Endothelial cell of umbilical vein (primary cell): ENCODE results near the gene ASZ1. TPM values are rescaled to one million over a fixed set of nuclear protein-coding genes. Genes with fewer than 3 reads are reported as not detected.

ENCODE experiments used
- BruUV-seq: library from RNA; stranded (reverse); fragments of 400-500 nt; replicated peaks from 2 replicates; lab custom pipeline; 2021; lab: Mats Ljungman, UMichigan
- CTCF ChIA-PET: fragments of 300-600, 350-600 bp; sonication (Branson Sonifier 250); formaldehyde crosslinking; loops from one replicate; lab custom pipeline; 2021; ENCODE audit warnings: antibody characterized with exemption, inconsistent platforms; lab: Charles Lee
- POLR2A ChIA-PET: fragments of 300-600, 350-600 bp; sonication (Branson Sonifier 250); formaldehyde crosslinking; loops from one replicate; lab custom pipeline; 2021; ENCODE audit warnings: antibody characterized with exemption, inconsistent platforms; lab: Charles Lee
- DNase-seq: peaks from one replicate; pipeline ENCODE4 v3.0.0-alpha.2; 2011; ENCODE audit warnings: low read depth, low spot score
- FAIRE-seq: peaks from 2 replicates; lab custom pipeline; 2011; peaks lifted over from hg19 to GRCh38; lab: Jason Lieb, UNC
- H2AFZ ChIP-seq: 2 replicates; pipeline ENCODE4 v1.6.0; 2012; ENCODE audit warnings: low read depth, low read length, control low read depth, inconsistent platforms
- H3K27ac ChIP-seq: 2 replicates; pipeline ENCODE4 v1.5.1; 2011; ENCODE audit warnings: low read depth, mild to moderate bottlenecking, control low read depth, low read length, moderate library complexity; ENCODE audit not compliant: insufficient read depth
- H3K27me3 ChIP-seq, 2 experiments: 2 replicates each; pipeline versions ENCODE4 v1.6.0 to v1.6.1; 2011; ENCODE audit warnings: low read length in 2 of 2, mixed read lengths in 1 of 2; ENCODE audit not compliant: control insufficient read depth in 2 of 2, insufficient read depth in 2 of 2
- H3K36me3 ChIP-seq, 2 experiments: 2 replicates in 1 of 2; 3 replicates in 1 of 2; pipeline ENCODE4 v1.5.1; 2011; ENCODE audit warnings: low read length in 2 of 2, mild to moderate bottlenecking in 1 of 2, moderate library complexity in 1 of 2; ENCODE audit not compliant: control insufficient read depth in 2 of 2, insufficient read depth in 2 of 2; ENCODE audit errors: extremely low read depth in 1 of 2
- H3K4me1 ChIP-seq: 3 replicates; pipeline ENCODE4 v1.5.1; 2011; ENCODE audit warnings: mild to moderate bottlenecking, low read length; ENCODE audit not compliant: control insufficient read depth, insufficient read depth; ENCODE audit errors: extremely low read depth
- H3K4me2 ChIP-seq: 2 replicates; pipeline ENCODE4 v1.6.1; 2011; ENCODE audit warnings: low read length, control low read depth, mixed read lengths; ENCODE audit not compliant: insufficient read depth
- H3K4me3 ChIP-seq, 3 experiments: fragments of 200-600 bp in 1 of 3; sonication (generic), shearing (Covaris generic) in 1 of 3; replicated peaks in 1 of 3; 2 replicates each; pipeline ENCODE4 v1.5.1; 2011 to 2016; ENCODE audit warnings: control low read depth in 3 of 3, low read length in 3 of 3, mild to moderate bottlenecking in 2 of 3, inconsistent platforms in 1 of 3, low read depth in 1 of 3, moderate library complexity in 1 of 3; ENCODE audit not compliant: insufficient read depth in 1 of 3
- H3K79me2 ChIP-seq: 2 replicates; pipeline ENCODE4 v1.6.0; 2012; ENCODE audit warnings: low read length, inconsistent platforms; ENCODE audit not compliant: control insufficient read depth, insufficient read depth
- H3K9ac ChIP-seq: replicated peaks from 2 replicates; pipeline ENCODE3; 2011; ENCODE audit warnings: low read length, control low read depth; ENCODE audit not compliant: insufficient read depth; ENCODE audit errors: extremely low read depth
- H3K9me1 ChIP-seq: replicated peaks from 3 replicates; pipeline ENCODE4 v1.6.0; 2011; ENCODE audit warnings: mild to moderate bottlenecking, low read length; ENCODE audit not compliant: control insufficient read depth, insufficient read depth; ENCODE audit errors: extremely low read depth
- H3K9me3 ChIP-seq: replicated peaks from 2 replicates; pipeline ENCODE4 v1.5.1; 2012; ENCODE audit warnings: low read length, inconsistent platforms; ENCODE audit not compliant: control insufficient read depth, insufficient read depth
- H4K20me1 ChIP-seq: replicated peaks from 2 replicates; pipeline ENCODE3; 2011; ENCODE audit warnings: mild to moderate bottlenecking, low read length; ENCODE audit not compliant: control insufficient read depth, insufficient read depth; ENCODE audit errors: extremely low read depth
- EZH2 ChIP-seq: IDR thresholded peaks from 2 replicates; pipeline ENCODE4 v1.6.1; 2012; ENCODE audit warnings: borderline replicate concordance, low read depth, mild to moderate bottlenecking, moderate library complexity, low read length, inconsistent platforms; ENCODE audit not compliant: severe bottlenecking
- FOS ChIP-seq: IDR thresholded peaks from 2 replicates; pipeline ENCODE4 v1.6.1; 2011; ENCODE audit warnings: mild to moderate bottlenecking, low read length, moderate library complexity, borderline replicate concordance; ENCODE audit not compliant: insufficient read depth
- GATA2 ChIP-seq: IDR thresholded peaks from 2 replicates; pipeline ENCODE4 v1.7.0; 2011; ENCODE audit warnings: low read depth, mild to moderate bottlenecking, moderate library complexity, mixed read lengths, low read length; ENCODE audit not compliant: insufficient read length, insufficient read depth
- JUN ChIP-seq: IDR thresholded peaks from 2 replicates; pipeline ENCODE4 v1.6.1; 2011; ENCODE audit warnings: borderline replicate concordance, low read depth; ENCODE audit not compliant: insufficient read length, insufficient read depth
- MYC ChIP-seq: IDR thresholded peaks from one replicate; pipeline ENCODE4 v1.6.1; 2011; ENCODE audit warnings: mild to moderate bottlenecking, low read depth, low read length
- POLR2A ChIP-seq: IDR thresholded peaks from 2 replicates; pipeline ENCODE4 v1.6.1; 2012; ENCODE audit warnings: low read depth, mild to moderate bottlenecking, control low read depth, low read length
- POLR2AphosphoS5 ChIP-seq: IDR thresholded peaks from 2 replicates; pipeline ENCODE4 v1.6.1; 2012; ENCODE audit warnings: low read depth, mild to moderate bottlenecking, control low read depth, low read length, moderate library complexity; ENCODE audit not compliant: insufficient read depth
- dilution Hi-C: fragments of 300-500 bp; cut with MboI; formaldehyde crosslinking; loops from one replicate; pipeline ENCODE4 v1.15.0; 2019; ENCODE audit warnings: low sequenced_read_pairs; ENCODE audit not compliant: extremely low pct_ligation_motif_present
- intact Hi-C: fragments of 100-400 bp; cut with micrococcal nuclease; formaldehyde crosslinking; loops from one replicate; pipeline ENCODE4 v1.10.0; 2022
- polyA plus RNA-seq, 4 experiments: library from polyadenylated mRNA; depleted of rRNA in 3 of 4; stranded (reverse) in 3 of 4; unstranded in 1 of 4; fragments of >200 nt; gene quantifications; 2 replicates each; pipeline versions ENCODE4 v1.2.1 to v1.2.3, GENCODE V29; 2011 to 2012; ENCODE audit warnings: missing spikeins in 1 of 4
- total RNA-seq: library from RNA; stranded (reverse); gene quantifications from 2 replicates; pipeline ENCODE4 v1.2.3, GENCODE V29; 2021
- TF ChIP-seq, protein P1 (sequence below), 2 donors: IDR thresholded peaks; 1 replicate in 1 of 2; 2 replicates in 1 of 2; pipeline ENCODE4 v1.5.1; 2011; ENCODE audit warnings: low read length in 2 of 2, mild to moderate bottlenecking in 2 of 2, moderate library complexity in 2 of 2, control low read depth in 1 of 2, inconsistent platforms in 1 of 2, low read depth in 1 of 2; ENCODE audit not compliant: insufficient read depth in 1 of 2; ENCODE audit errors: extremely low read depth in 1 of 2
- TF ChIP-seq, protein P2 (sequence below): IDR thresholded peaks from 2 replicates; pipeline ENCODE4 v1.6.1; 2011; ENCODE audit not compliant: insufficient read depth, insufficient read length

The ASZ1 gene
- total and polyA plus RNA-seq, 2 donors (not counting 3 experiments of a cell fraction or from before 2014, with no cell fraction given), result not detected

GRCh38 chr7:117384688-117385362 is 42.5 kb downstream of the ASZ1 start:
- H3K27ac ChIP-seq, result no peak overlapping the region
- H2AFZ ChIP-seq, result peak overlapping the region; percentile 38
- POLR2A ChIA-PET, result no interaction called here
- no peak for TF ChIP-seq JUN
- TF ChIP-seq, protein P1, sequence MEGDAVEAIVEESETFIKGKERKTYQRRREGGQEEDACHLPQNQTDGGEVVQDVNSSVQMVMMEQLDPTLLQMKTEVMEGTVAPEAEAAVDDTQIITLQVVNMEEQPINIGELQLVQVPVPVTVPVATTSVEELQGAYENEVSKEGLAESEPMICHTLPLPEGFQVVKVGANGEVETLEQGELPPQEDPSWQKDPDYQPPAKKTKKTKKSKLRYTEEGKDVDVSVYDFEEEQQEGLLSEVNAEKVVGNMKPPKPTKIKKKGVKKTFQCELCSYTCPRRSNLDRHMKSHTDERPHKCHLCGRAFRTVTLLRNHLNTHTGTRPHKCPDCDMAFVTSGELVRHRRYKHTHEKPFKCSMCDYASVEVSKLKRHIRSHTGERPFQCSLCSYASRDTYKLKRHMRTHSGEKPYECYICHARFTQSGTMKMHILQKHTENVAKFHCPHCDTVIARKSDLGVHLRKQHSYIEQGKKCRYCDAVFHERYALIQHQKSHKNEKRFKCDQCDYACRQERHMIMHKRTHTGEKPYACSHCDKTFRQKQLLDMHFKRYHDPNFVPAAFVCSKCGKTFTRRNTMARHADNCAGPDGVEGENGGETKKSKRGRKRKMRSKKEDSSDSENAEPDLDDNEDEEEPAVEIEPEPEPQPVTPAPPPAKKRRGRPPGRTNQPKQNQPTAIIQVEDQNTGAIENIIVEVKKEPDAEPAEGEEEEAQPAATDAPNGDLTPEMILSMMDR (IDR thresholded peaks at IDR 0.05; ENCODE audit: extremely low read depth in 1 of 2, insufficient read depth in 1 of 2, low read depth in 1 of 2, low read length in 2 of 2), result no peak
- TF ChIP-seq, protein P2, sequence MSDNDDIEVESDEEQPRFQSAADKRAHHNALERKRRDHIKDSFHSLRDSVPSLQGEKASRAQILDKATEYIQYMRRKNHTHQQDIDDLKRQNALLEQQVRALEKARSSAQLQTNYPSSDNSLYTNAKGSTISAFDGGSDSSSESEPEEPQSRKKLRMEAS, result no peak
- no peak for TF ChIP-seq FOS
- no peak for TF ChIP-seq POLR2AphosphoS5
- TF ChIP-seq POLR2A, result no peak
- no peak for TF ChIP-seq EZH2
- TF ChIP-seq MYC, result no peak
- TF ChIP-seq GATA2, result no peak
- no peaks in the 10 kb centered on the region for H3K9me1 ChIP-seq
- H3K79me2 ChIP-seq, result no peaks in the 10 kb centered on the region
- CTCF ChIA-PET, result interaction anchor here (0.8 to 4.7 kb wide), 14 partner anchors 8 to 793 kb away, joined by 3 to 51 read pairs (median 4); no protein-coding TSS in a partner anchor
- DNase-seq (no peak), FAIRE-seq (no peak)
- no peaks in the 10 kb centered on the region for H3K4me1 ChIP-seq
- no peaks in the 10 kb centered on the region for H3K9me3 ChIP-seq
- intact Hi-C loops, result loop anchor here (1.0 to 10.0 kb wide), 4 partner anchors 73 to 1210 kb away; no protein-coding TSS in a partner anchor
- H3K36me3 ChIP-seq, result no peaks in the 10 kb centered on the region
- H3K4me3 ChIP-seq, result no peak overlapping the region
- dilution Hi-C loops, result no loop called here
- no peak overlapping the region for H3K4me2 ChIP-seq
- H3K27me3 ChIP-seq, result no peaks in the 10 kb centered on the region
- BruUV-seq, result no TSS peak
- H3K9ac ChIP-seq, result no peak overlapping the region
- no peaks in the 10 kb centered on the region for H4K20me1 ChIP-seq
